IPS-18a (cell line): Measurements from ENCODE around the gene EPC2.
"Not testable (repeated sequence)": the region's sequence is repeated elsewhere in the genome, so short reads cannot be mapped to it uniquely, and the experiment has no call there.

Experiments used
- H3K27ac ChIP-seq: one replicate; pipeline ENCODE4 v1.5.1; 2013; ENCODE audit warnings: low read length
- H3K27me3 ChIP-seq: one replicate; pipeline ENCODE4 v1.6.1; 2013; ENCODE audit warnings: mild to moderate bottlenecking, low read length; ENCODE audit not compliant: control insufficient read depth, insufficient read depth
- H3K36me3 ChIP-seq: one replicate; pipeline ENCODE4 v1.6.1; 2013; ENCODE audit warnings: low read depth, low read length; ENCODE audit not compliant: control insufficient read depth
- H3K4me1 ChIP-seq: one replicate; pipeline ENCODE4 v1.6.1; 2013; ENCODE audit warnings: low read depth, low read length; ENCODE audit not compliant: control insufficient read depth
- H3K4me3 ChIP-seq: one replicate; pipeline ENCODE4 v1.5.1; 2013; ENCODE audit warnings: low read length
- H3K9ac ChIP-seq: one replicate; pipeline ENCODE4 v1.6.1; 2013; ENCODE audit warnings: mild to moderate bottlenecking, low read length, moderate library complexity
- H3K9me3 ChIP-seq: one replicate; pipeline ENCODE4 v1.6.1; 2013; ENCODE audit warnings: low read depth, low read length; ENCODE audit not compliant: control insufficient read depth

Gene EPC2

DNA sequence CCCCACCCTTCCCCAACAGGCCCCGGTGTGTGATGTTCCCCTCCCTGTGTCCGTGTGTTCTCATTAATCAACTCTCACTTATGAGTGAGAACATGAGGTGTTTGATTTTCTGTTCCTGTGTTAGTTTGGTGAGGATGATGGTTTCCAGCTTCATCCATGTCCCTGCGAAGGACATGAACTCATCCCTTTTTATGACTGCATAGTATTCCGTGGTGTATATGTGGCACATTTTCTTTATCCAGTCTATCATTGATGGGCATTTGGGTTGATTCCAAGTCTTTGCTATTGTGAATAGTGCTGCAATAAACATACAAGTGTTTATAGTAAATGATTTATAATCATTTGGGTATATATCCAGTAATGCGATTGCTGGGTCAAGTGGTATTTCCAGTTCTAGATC lies 145.6 kb downstream of the EPC2 start:
- not testable (repeated sequence) for H3K9me3 ChIP-seq, H3K4me3 ChIP-seq, H3K9ac ChIP-seq, H3K27ac ChIP-seq, H3K27me3 ChIP-seq, H3K4me1 ChIP-seq
- H3K36me3 ChIP-seq: peaks cover 19% of the 10 kb centered on the region

DNA sequence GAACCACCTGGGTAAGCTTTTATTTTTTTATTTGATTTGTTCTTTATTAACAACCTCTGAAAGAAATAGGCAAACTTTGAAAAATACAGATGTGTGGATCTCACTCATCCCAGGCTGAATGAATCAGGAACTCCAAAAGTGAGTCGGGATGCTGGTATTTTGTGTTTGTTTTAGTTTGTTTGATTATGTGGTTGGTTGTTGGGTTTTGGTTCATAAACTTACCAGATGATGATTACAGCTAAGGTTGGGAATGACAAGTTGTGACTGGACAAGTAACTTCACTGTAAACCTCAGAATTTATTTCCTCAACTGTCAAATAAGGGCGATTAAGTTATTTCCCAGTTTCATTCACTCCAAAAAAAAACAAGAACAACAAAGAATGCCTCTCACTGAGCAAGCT lies 150.0 kb downstream of the EPC2 start:
- H3K4me1 ChIP-seq: no peaks in the 10 kb centered on the region
- H3K9ac ChIP-seq: no peak overlapping the region
- H3K9me3 ChIP-seq: no peaks in the 10 kb centered on the region
- H3K27me3 ChIP-seq: no peaks in the 10 kb centered on the region
- H3K27ac ChIP-seq: no peak overlapping the region
- H3K4me3 ChIP-seq: no peak overlapping the region
- H3K36me3 ChIP-seq: no peaks in the 10 kb centered on the region

DNA sequence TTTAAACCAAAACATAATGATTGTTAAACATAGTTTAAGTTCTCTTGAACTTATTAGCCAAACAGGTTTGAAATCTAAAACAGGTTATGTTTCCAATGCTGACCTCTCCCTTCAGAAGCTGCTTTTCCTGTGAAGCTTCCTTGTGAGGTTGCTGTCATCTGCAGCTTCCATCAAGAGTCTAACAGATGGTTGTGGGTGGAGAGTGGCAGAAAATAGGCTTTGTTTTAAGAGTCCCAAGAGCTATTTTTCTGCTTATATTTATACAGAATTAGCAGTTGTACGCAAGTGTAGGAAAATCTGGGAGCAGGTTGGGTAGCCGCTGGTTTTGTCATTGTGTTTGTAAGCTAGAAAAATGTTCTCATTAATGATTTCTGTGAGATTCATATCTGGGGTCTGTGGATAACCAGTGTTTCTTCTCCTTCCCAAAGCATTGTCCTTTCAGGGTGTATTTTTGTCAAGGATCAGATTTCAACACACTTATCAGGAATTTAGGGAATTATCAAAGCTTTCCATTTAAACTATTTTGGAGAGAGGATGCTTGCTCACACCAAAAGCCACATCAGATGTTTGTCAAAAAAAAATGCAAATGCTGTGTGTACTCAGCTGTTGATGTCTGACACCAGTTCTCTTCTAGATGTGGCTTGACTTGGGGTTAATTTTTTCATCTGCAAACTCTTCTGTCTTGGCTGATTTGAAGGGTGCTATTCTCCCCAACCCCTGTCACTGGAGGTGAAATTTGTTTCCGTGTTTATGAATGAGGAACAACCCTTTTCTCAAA lies 152.4 kb downstream of the EPC2 start:
- Histone ChIP-seq H3K4me3 (no peak overlapping the region), H3K9me3 (no peaks in the 10 kb centered on the region), H3K4me1 (no peaks in the 10 kb centered on the region), H3K27ac (no peak overlapping the region), H3K27me3 (no peaks in the 10 kb centered on the region), H3K36me3 (no peaks in the 10 kb centered on the region), H3K9ac (no peak overlapping the region)

DNA sequence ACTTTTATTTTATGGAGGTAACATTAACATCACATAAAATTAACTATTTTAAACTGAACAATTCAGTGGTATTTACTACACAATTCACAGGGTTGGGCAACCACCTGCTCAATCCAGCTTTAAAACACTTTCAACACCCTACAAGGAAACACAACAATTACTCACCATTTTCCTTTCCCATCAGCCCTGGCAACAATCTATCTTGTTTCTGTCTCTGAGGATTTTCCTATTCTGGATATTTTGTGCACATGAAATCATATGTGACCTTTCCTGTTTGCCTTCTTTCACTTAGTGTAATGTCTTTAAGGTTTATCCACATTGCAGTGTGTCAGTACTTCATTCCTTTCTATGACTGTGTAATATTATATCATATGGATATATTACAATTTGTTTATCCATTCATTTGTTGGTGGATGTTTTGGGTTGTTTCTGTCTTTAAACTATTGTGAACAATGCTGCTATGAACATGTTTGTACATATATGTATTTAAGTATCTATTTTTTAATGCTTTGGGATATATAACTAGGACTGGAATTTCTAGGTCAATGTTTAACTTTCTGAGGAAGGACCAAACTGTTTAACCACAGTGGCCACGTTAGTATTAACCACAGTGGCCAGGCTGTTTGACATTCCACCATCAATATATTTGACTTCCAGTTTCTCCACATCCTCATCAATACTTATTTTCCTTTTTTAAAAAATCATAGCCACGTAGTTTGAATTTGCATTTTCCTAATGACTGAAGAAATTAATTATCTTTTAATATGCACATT lies 158.1 kb downstream of the EPC2 start:
- Histone ChIP-seq H3K9ac (no peak overlapping the region), H3K4me3 (no peak overlapping the region), H3K36me3 (no peaks in the 10 kb centered on the region)

DNA sequence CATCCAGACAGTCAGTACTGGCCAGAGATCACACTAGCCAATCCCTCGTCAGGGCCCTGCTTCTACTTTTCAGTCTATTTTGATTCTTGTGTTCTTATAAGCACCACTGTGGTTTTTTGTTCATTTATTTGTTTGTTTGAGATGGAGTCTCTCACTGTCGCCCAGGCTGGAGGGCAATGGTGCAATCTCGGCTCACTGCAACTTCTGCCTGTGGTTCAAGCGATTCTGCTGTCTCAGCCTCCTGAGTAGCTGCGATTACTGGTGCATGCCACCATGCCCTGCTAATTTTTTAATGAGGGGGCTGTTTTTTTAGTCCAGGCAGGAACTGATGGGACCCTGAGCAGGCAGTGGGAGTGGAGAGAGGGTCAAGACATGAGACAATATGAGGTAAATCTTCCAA lies 165.5 kb downstream of the EPC2 start:
- H3K4me3 ChIP-seq: no peak overlapping the region
- H3K9me3 ChIP-seq: no peaks in the 10 kb centered on the region
- H3K27me3 ChIP-seq: no peaks in the 10 kb centered on the region
- H3K27ac ChIP-seq: no peak overlapping the region
- H3K36me3 ChIP-seq: no peaks in the 10 kb centered on the region
- no peak overlapping the region for H3K9ac ChIP-seq
- H3K4me1 ChIP-seq: peaks cover 27% of the 10 kb centered on the region

More for the DNA sequence above, 158.1 kb downstream of the EPC2 start:
- Histone ChIP-seq H3K4me1 (no peaks in the 10 kb centered on the region), H3K27ac (no peak overlapping the region), H3K9me3 (no peaks in the 10 kb centered on the region), H3K27me3 (no peaks in the 10 kb centered on the region)

DNA sequence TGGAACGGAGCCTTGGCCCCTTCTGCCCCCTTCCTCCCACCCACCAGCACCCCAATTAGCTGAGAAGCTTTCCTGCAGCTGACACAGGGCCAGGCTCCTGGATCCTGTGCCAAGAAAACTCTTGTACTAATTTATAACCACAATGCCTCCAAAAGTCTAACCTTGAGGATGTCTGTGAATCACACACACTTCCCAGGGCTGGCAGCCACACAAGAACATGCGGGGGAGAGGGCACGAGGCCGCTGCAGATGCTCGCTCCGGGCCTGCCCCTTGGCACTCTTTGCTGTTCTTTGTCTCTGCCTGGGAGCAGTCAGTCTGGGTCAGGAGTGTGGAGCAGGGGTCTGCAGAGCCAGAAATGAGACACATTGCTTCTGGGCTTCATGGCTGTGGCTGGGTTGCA lies 167.8 kb downstream of the EPC2 start:
- no peaks in the 10 kb centered on the region for H3K36me3 ChIP-seq
- no peak overlapping the region for H3K27ac ChIP-seq
- H3K9ac ChIP-seq: no peak overlapping the region

DNA sequence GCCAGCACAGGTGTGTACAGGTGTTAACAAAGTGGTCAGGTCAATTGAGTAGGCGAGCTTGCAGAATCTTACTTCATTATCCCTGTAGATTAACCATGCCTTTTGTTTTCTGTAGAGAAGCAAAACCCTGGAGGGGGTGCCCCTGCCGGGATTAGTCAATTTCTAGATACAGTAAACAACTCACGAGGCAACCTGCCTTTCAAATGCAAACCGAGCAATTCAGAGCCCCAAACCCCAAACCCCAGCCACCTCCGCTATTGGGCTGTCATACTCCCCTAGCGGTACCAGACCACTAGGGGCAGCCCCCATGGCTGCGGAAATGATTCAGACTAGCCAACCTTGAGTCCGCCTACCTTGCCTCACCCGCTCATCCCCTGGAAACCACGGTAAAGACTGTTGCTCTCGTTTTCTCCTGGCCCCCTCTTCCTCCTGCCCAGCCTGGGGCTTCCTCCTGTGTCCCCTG lies 169.1 kb downstream of the EPC2 start:
- H3K27me3 ChIP-seq: no peaks in the 10 kb centered on the region
- H3K9me3 ChIP-seq: no peaks in the 10 kb centered on the region
- H3K4me3 ChIP-seq: no peak overlapping the region
- no peak overlapping the region for H3K9ac ChIP-seq
- H3K27ac ChIP-seq: peak overlapping the region; percentile 60
- H3K4me1 ChIP-seq: peaks cover 39% of the 10 kb centered on the region
- no peaks in the 10 kb centered on the region for H3K36me3 ChIP-seq

More for the DNA sequence above, 167.8 kb downstream of the EPC2 start:
- Histone ChIP-seq H3K27me3 (no peaks in the 10 kb centered on the region), H3K9me3 (no peaks in the 10 kb centered on the region), H3K4me3 (no peak overlapping the region), H3K4me1 (peaks cover 38% of the 10 kb centered on the region)

DNA sequence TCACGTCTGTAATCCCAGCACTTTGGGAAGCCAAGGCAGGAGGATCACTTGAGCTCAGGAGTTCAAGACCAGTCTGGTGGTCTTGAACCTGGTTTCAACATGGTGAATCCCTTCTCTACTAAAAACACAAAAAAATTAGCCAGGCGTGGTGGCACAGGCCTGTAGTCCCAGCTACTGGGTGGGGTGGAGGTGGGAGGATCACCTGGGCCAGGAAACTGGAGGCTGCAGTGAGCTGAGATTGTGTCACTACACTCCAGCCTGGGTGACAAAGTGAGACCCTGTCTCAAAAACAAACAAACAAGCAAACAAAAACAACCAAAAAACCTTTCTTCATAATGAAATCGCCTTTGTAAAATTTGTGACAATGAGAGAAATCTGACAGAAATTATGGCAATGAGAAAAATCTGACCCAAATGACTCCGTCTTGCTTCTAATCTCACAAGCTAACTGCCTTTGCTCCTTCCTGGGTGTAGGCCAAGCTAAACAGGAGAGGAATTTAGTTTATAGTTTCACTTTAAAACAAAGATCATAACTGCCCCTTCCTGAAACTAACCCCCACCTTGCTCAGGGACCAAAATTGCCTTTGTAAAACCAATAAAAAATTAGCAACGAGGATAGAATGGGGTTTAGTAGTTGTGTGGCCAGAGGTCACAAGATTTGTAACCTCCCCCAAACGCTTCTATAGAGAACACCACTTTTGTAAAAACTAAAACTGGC lies 169.8 kb downstream of the EPC2 start:
- Histone ChIP-seq H3K4me1 (peaks cover 34% of the 10 kb centered on the region), H3K27me3 (no peaks in the 10 kb centered on the region), H3K36me3 (no peaks in the 10 kb centered on the region), H3K4me3 (no peak overlapping the region), H3K27ac (peak overlapping the region; percentile 6), H3K9ac (no peak overlapping the region), H3K9me3 (no peaks in the 10 kb centered on the region)

DNA sequence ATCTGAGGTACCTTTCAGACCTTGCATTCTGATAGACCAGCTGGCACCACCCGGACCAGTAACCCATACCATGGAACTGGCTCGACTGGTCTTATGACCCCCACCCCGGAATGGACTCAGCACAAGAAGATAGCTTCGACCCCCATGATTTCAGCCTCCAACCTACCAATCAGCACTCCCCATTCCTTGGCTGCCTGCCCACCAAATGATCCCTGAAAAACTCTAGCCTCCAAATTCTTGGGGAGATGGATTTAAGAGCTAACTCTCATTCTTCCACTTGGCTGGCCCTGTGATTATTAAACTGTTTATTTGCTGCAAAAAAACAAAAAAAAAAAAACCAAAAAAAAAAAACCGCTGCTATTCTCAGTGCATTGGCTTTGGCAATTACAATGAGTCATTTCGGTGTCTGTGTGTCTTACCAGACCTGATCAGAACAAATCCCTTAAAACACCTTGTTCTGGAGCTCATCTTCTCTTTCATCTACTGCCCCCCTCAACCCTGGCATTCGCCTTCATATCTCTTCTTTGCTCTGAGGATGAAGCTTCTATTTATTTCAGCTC lies 170.4 kb downstream of the EPC2 start:
- Histone ChIP-seq H3K4me1 (peaks cover 34% of the 10 kb centered on the region), H3K4me3 (no peak overlapping the region), H3K27me3 (no peaks in the 10 kb centered on the region), H3K27ac (no peak overlapping the region), H3K36me3 (no peaks in the 10 kb centered on the region), H3K9ac (no peak overlapping the region), H3K9me3 (no peaks in the 10 kb centered on the region)

DNA sequence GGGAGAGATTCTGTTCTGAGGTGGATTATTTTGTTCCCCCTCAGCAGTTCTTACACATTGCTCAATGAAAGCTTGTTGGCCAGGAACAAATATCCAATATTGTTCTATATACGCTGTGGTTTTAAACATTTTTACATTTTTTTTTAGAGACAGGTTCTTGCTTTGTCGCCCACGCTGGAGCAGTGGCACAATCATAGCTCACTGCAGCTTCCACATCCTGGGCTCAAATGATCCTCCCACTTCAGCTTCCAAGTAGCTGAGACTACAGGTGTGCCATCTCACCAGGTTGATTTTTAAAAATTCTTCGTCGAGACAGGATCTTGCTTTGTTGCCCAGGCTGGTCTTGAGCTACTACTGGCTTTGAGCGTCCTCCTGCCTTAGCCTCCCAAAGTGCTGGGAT lies 171.6 kb downstream of the EPC2 start:
- no peaks in the 10 kb centered on the region for H3K9me3 ChIP-seq
- H3K9ac ChIP-seq: no peak overlapping the region
- H3K36me3 ChIP-seq: no peaks in the 10 kb centered on the region
- peaks cover 34% of the 10 kb centered on the region for H3K4me1 ChIP-seq
- H3K4me3 ChIP-seq: no peak overlapping the region
- H3K27me3 ChIP-seq: no peaks in the 10 kb centered on the region
- H3K27ac ChIP-seq: no peak overlapping the region

DNA sequence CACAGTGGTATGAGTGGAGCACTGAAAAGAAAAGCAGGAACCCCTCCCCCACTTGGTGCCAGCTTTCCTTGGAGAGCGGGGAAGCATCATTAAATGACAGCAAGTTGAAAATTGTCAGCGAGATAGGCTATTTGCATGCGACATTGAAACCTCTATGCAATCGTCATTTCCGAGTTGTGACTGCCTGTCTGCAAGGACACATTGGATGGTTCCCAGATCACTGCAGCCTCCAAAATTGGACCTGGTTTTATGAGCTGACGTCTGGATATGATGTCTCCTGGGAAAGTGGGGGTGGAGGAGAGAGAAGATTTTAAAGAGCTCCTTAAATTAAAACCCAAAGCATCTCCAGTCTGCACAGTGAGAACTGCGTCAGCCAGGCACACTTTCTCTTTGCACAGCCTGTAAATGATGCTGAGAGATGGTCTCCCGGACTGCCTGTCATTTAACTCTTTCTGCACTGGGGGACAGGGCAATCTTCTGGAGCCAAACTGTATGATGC lies 172.7 kb downstream of the EPC2 start:
- no peaks in the 10 kb centered on the region for H3K27me3 ChIP-seq
- no peaks in the 10 kb centered on the region for H3K9me3 ChIP-seq
- peaks cover 34% of the 10 kb centered on the region for H3K4me1 ChIP-seq
- H3K4me3 ChIP-seq: no peak overlapping the region
- H3K9ac ChIP-seq: no peak overlapping the region
- no peak overlapping the region for H3K27ac ChIP-seq
- no peaks in the 10 kb centered on the region for H3K36me3 ChIP-seq
